Colon (tissue), 2 donors: Measurements from ENCODE around the gene SRPX.
A peak's percentile ranks its signal among the peaks of the same experiment; 100 is the strongest.

ENCODE experiments used
- FAIRE-seq: peaks from 2 replicates; lab custom pipeline; 2012; peaks lifted over from hg19 to GRCh38; lab: Jason Lieb, UNC
- donor health status: control.
- donor health status: control.

Gene SRPX

GRCh38 chrX:38211891-38212635, 8.6 kb downstream of the SRPX start:
- no peak for FAIRE-seq

GRCh38 chrX:38206542-38206941, 14.1 kb downstream of the SRPX start:
- no peak for FAIRE-seq

GRCh38 chrX:38206036-38206435, 14.6 kb downstream of the SRPX start:
- FAIRE-seq, result no peak

- no peak for FAIRE-seq
Observed at GRCh38 chrX:38205039-38205438, 15.6 kb downstream of the SRPX start.

GRCh38 chrX:38192007-38192810, 28.5 kb downstream of the SRPX start:
- no peak for FAIRE-seq

- FAIRE-seq, result no peak
Observed at GRCh38 chrX:38189431-38190250, 31.0 kb downstream of the SRPX start.

- no peak for FAIRE-seq
Observed at GRCh38 chrX:38183596-38183995, 37.1 kb downstream of the SRPX start.

GRCh38 chrX:38181357-38181756, 39.3 kb downstream of the SRPX start:
- no peak for FAIRE-seq

GRCh38 chrX:38178396-38178795, 42.3 kb downstream of the SRPX start:
- FAIRE-seq, result no peak

- FAIRE-seq, result no peak
Observed at GRCh38 chrX:38175139-38175538, 45.5 kb downstream of the SRPX start.

GRCh38 chrX:38172596-38172995, 48.1 kb downstream of the SRPX start:
- no peak for FAIRE-seq

- FAIRE-seq, result no peak
Observed at GRCh38 chrX:38170556-38170955, 50.1 kb downstream of the SRPX start.

- peak; percentile 95 for FAIRE-seq
Observed at GRCh38 chrX:38166478-38167083, 54.1 kb downstream of the SRPX start.

GRCh38 chrX:38165023-38165422, 55.6 kb downstream of the SRPX start:
- no peak for FAIRE-seq

- FAIRE-seq, result no peak
Observed at GRCh38 chrX:38163193-38163592, 57.5 kb downstream of the SRPX start.

- FAIRE-seq, result no peak
Observed at GRCh38 chrX:38156838-38157237, 63.8 kb downstream of the SRPX start.

GRCh38 chrX:38154818-38155217, 65.9 kb downstream of the SRPX start:
- no peak for FAIRE-seq

GRCh38 chrX:38154340-38154739, 66.3 kb downstream of the SRPX start:
- no peak for FAIRE-seq

- no peak for FAIRE-seq
Observed at GRCh38 chrX:38151441-38151840, 69.2 kb downstream of the SRPX start.

- FAIRE-seq, result no peak
Observed at GRCh38 chrX:38150993-38151392, 69.7 kb downstream of the SRPX start.

- FAIRE-seq, result no peak
Observed at GRCh38 chrX:38149016-38149415, 71.7 kb downstream of the SRPX start.

GRCh38 chrX:38142610-38143009, 78.1 kb downstream of the SRPX start:
- no peak for FAIRE-seq
